Measurements from ENCODE around the gene ANKRD11.
"Not testable (repeated sequence)": the region's sequence is repeated elsewhere in the genome, so short reads cannot be mapped to it uniquely, and the experiment has no call there.

The ANKRD11 gene

DNA sequence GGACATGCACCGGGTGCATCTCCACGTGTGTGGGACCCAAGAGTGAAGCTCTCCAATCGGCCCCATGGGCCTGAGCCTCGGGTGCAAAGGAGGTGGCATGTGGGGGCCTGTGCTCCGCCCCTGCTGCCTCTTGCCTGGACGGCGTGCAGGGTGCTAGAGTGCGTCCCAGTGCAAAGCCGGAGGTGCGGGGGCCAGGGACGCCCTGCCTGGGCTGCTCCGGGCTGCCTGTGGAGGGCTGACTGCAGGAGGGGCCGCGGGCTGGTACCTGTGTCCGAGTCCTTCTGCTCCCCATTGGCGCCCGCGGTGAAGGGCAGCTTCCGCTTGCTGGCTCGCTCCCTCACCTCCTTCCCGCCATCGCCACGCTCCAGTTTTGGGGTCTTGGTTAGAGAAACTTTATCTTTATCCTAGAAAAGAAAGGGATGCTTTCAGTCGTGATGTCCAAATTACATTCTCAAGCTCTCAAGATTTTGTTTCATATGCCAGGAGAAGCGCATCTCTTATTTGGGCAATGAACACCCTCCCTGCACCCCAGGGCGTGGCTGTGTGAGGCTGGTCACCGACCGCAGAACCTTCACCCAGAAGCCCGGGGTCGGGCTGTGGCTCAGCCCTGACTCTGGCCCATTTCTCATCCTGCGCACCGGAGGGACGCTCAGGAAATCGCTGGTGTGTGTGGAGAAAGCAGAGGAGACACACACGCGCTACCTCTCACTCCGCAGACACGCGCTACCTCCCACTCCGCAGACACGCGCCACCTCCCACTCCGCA, 185.2 kb downstream of the ANKRD11 start:
- no peak for DNase-seq (ENCODE audit: low read depth)
- TF ChIP-seq, protein P1, sequence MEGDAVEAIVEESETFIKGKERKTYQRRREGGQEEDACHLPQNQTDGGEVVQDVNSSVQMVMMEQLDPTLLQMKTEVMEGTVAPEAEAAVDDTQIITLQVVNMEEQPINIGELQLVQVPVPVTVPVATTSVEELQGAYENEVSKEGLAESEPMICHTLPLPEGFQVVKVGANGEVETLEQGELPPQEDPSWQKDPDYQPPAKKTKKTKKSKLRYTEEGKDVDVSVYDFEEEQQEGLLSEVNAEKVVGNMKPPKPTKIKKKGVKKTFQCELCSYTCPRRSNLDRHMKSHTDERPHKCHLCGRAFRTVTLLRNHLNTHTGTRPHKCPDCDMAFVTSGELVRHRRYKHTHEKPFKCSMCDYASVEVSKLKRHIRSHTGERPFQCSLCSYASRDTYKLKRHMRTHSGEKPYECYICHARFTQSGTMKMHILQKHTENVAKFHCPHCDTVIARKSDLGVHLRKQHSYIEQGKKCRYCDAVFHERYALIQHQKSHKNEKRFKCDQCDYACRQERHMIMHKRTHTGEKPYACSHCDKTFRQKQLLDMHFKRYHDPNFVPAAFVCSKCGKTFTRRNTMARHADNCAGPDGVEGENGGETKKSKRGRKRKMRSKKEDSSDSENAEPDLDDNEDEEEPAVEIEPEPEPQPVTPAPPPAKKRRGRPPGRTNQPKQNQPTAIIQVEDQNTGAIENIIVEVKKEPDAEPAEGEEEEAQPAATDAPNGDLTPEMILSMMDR (IDR thresholded peaks at IDR 0.05; ENCODE audit: insufficient read depth, low read depth, low read length, missing control alignments): no peak
- H3K4me3 ChIP-seq (ENCODE audit: low read length): no peak overlapping the region

DNA sequence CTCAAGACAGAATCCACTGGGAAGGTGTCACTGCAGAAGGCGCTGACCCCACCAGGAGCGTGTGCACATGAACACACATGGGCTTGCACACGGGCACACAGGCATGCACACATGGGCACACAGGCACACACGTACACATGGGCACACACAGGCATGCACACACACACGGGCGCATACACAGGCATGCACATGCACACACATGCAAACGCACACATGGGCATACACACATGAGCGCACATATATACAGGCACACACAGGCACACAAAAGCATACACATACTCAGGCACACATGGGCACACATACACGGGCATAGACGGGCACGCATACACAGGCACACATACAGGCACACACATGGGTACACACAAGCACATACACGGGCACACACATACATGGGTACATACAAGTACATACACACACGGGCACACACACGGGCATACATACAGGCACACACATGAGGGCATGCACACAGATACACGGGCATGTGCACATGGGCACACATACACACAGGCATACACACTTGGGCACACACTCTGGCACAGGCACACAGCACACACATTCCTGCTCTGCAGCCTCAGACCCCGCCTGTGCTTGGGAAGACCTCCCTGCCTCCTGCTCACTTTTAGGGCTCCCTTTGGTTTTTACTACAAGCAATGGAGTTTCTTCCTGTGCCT, 186.0 kb downstream of the ANKRD11 start:
- TF ChIP-seq, protein P1 (IDR thresholded peaks at IDR 0.05; ENCODE audit: insufficient read depth, low read depth, low read length, missing control alignments): no peak
- H3K4me3 ChIP-seq (ENCODE audit: low read length): no peak overlapping the region
- DNase-seq (ENCODE audit: low read depth): no peak

DNA sequence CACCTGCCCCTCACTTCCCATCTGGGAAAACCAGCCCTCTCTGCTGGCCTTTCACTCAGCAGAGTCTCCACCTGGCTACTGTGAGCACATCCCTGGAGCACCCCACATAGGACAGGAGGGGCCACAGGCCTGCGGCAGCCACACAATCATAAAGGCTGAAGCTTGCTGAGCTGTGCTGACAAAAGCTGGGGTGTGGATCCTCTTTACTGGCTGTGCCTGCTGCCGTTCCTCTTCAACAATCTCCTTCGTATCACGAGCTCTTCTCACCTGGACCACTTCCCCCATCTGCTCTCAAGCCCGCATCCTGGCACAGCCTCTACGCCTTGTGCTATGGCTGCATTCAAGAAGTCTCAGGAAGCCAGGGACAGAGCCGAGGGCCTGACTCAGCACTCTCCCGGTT, 186.7 kb downstream of the ANKRD11 start:
- no peak overlapping the region for H3K4me3 ChIP-seq (ENCODE audit: low read length)
- TF ChIP-seq, protein P1 (IDR thresholded peaks at IDR 0.05; ENCODE audit: insufficient read depth, low read depth, low read length, missing control alignments): no peak
- DNase-seq (ENCODE audit: low read depth): no peak

DNA sequence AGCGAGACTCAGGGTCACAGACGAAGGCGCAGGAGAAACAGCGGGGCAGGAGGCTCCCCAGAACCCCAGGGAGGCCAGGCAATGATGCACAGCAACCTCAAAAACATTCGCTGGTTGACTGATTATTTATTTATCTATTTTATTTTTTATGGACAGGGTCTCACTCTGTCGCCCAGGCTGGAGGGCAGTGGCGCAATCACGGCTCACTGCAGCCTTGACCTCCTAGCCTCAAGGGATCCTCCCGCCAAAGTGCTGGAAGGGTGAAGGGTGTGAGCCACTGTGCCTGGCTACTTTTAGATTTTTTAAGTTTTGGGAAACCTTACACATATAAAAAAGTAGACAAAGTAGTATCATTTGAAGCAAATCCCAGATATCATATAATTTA, 189.4 kb downstream of the ANKRD11 start:
- no peak overlapping the region for H3K4me3 ChIP-seq (ENCODE audit: low read length)
- no peak for DNase-seq (ENCODE audit: low read depth)
- TF ChIP-seq, protein P1 (IDR thresholded peaks at IDR 0.05; ENCODE audit: insufficient read depth, low read depth, low read length, missing control alignments): no peak

DNA sequence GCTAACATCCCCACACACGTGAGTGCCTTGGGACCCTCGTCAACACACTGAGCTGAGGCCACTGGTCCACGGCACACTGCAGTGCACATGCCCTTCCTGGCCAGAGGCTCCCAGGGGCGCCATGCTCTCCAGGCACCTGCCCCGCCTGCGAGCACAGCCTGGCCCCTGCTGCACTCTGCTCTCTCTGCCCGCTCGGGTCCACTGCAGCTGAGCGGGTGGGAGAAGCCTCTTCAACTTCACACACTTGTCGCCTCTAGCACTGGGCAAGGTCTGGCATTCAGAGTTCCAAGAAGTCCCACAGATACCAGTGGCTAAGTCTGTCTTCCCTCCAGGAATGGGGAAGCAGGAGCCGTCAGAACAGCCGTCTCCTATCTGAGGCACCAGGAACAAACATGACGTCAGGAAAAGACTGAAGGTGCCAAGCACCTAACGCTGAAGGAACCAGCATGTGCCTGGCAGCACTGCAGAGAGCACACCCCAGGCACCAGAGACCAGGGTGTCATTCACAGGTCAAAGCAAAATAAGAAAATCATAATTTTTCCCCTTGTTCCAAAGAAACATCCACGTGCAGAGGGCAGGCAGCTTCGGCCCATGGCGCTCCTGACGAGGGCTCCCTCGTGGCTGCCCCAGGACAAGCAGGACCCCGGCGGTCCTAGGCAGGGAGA, 189.9 kb downstream of the ANKRD11 start:
- TF ChIP-seq, protein P1 (IDR thresholded peaks at IDR 0.05; ENCODE audit: insufficient read depth, low read depth, low read length, missing control alignments): no peak
- no peak overlapping the region for H3K4me3 ChIP-seq (ENCODE audit: low read length)
- no peak for DNase-seq (ENCODE audit: low read depth)

DNA sequence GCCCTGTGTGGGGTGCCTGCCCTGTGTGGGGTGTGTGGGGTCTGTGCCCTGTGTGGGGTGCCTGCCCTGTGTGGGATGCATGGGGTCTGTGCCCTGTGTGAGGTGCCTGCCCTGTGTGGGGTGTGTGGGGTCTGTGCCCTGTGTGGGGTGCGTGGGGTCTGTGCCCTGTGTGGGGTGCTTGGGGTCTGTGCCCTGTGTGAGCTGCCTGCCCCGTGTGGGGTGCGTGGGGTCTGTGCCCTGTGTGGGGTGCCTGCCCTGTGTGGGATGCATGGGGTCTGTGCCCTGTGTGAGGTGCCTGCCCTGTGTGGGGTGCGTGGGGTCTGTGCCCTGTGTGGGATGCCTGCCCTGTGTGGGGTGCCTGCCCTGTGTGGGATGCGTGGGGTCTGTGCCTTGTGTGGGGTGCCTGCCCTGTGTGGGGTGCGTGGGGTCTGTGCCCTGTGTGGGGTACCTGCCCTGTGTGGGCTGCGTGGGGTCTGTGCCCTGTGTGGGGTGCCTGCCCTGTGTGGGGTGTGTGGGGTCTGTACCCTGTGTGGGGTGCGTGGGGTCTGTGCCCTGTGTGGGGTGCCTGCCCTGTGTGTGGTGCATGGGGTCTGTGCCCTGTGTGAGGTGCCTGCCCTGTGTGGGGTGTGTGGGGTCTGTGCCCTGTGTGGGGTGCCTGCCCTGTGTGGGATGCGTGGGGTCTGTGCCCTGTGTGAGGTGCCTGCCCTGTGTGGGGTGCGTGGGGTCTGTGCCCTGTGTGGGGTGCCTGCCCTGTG, 190.8 kb downstream of the ANKRD11 start:
- DNase-seq (ENCODE audit: low read depth); H3K4me3 ChIP-seq (ENCODE audit: low read length): not testable (repeated sequence)
